ENCODE measurements around the gene GDF7. TPM values are rescaled to one million over a fixed set of nuclear protein-coding genes. Genes with fewer than 3 reads are reported as not detected.

GDF7 gene
- total RNA-seq (under 1 TPM in 3 of 5 experiments, not detected in 2; 0.03 to 0.20 (median 0.05) TPM), polyA plus RNA-seq (under 1 TPM; 0.01 to 0.17 TPM), total RNA-seq (not detected)

- Mint-ChIP-seq H3K36me3 (no peaks in the 10 kb centered on the region), H3K27me3 (peaks cover 47 to 74% (median 65%) of the 10 kb centered on the region in 5 donors), H3K9me3 (peaks cover 0 to 3% (median 0%) of the 10 kb centered on the region in 11 donors), H3K4me3 (peak within 1 kb of the TSS; percentile 78 to 91 (median 84)), H3K27ac (no peak within 1 kb of the TSS), H3K4me1 (peaks cover 6 to 32% (median 15%) of the 10 kb centered on the region in 7 donors)
- peak within 1 kb of the TSS; percentile 46 for H3K4me3 ChIP-seq (ENCODE audit: low read length)
- peaks cover 0 to 6% of the 10 kb centered on the region in 2 donors for H3K4me1 ChIP-seq (ENCODE audit: control insufficient read depth in 2 of 2, insufficient read depth in 2 of 2, low read length in 2 of 2)
- H3K9me3 ChIP-seq (ENCODE audit: control insufficient read depth in 2 of 3, low read length in 3 of 3), result no peaks in the 10 kb centered on the region
- peak; percentile 32 for ATAC-seq
- intact Hi-C loops (cut with micrococcal nuclease), result loop anchor here (2.0 to 10.0 kb wide), 3 partner anchors 16 to 648 kb away; partner anchors contain the start of genes HS1BP3 (in 1 of the 2) and LDAH (in 1 of the 2)
- H3K27ac ChIP-seq (ENCODE audit: low read depth, low read length), result no peak within 1 kb of the TSS
- DNase-seq, result peak in 2 of 9 donors; percentile 26 to 46
- ChIA-PET CTCF (interaction anchor here (0.9 kb wide), 1 partner anchor 16 kb away, joined by 3 read pairs; the partner anchor contains the start of gene HS1BP3), POLR2A (no interaction called here)
- H3K36me3 ChIP-seq (ENCODE audit: control insufficient read depth in 2 of 3, insufficient read depth in 3 of 3, low read length in 3 of 3), result no peaks in the 10 kb centered on the region
- H3K27me3 ChIP-seq (ENCODE audit: control insufficient read depth in 2 of 2, insufficient read depth in 2 of 2, low read length in 2 of 2), result peaks cover 10 to 21% of the 10 kb centered on the region in 2 donors
Observed at GRCh38 chr2:20666304-20667150, at the start of gene GDF7. GDF7 (plus strand) TSS chr2:20667144; CDS start chr2:20667240, 96 bp downstream.

GRCh38 chr2:20617892-20618467 is 49.0 kb upstream of the GDF7 start:
- Histone ChIP-seq H3K9me3 (ENCODE audit: control insufficient read depth in 2 of 3, low read length in 3 of 3) (no peaks in the 10 kb centered on the region), H3K4me1 (ENCODE audit: control insufficient read depth in 2 of 2, insufficient read depth in 2 of 2, low read length in 2 of 2) (no peaks in the 10 kb centered on the region), H3K27me3 (ENCODE audit: control insufficient read depth in 2 of 2, insufficient read depth in 2 of 2, low read length in 2 of 2) (no peaks in the 10 kb centered on the region), H3K4me3 (ENCODE audit: low read length) (no peak overlapping the region), H3K36me3 (ENCODE audit: control insufficient read depth in 2 of 3, insufficient read depth in 3 of 3, low read length in 3 of 3) (peaks cover 0 to 37% (median 4%) of the 10 kb centered on the region in 3 experiments), H3K27ac (ENCODE audit: low read depth, low read length) (no peak overlapping the region)
- H3K4me1 Mint-ChIP-seq, result no peaks in the 10 kb centered on the region
- ATAC-seq (peak; percentile 70), DNase-seq (no peak)
- ChIA-PET POLR2A (no interaction called here), CTCF (no interaction called here)
- peaks cover 0 to 30% (median 14%) of the 10 kb centered on the region in 5 donors for H3K36me3 Mint-ChIP-seq
- H3K27ac Mint-ChIP-seq, result no peak overlapping the region
- intact Hi-C loops (cut with micrococcal nuclease), result no loop called here
- H3K27me3 Mint-ChIP-seq, result no peaks in the 10 kb centered on the region
- no peak overlapping the region for H3K4me3 Mint-ChIP-seq
- no peaks in the 10 kb centered on the region for H3K9me3 Mint-ChIP-seq

GRCh38 chr2:20618468-20618885 is 48.5 kb upstream of the GDF7 start:
- H3K27ac Mint-ChIP-seq, result no peak overlapping the region
- Histone ChIP-seq H3K4me1 (ENCODE audit: control insufficient read depth in 2 of 2, insufficient read depth in 2 of 2, low read length in 2 of 2) (no peaks in the 10 kb centered on the region), H3K27ac (ENCODE audit: low read depth, low read length) (no peak overlapping the region), H3K27me3 (ENCODE audit: control insufficient read depth in 2 of 2, insufficient read depth in 2 of 2, low read length in 2 of 2) (no peaks in the 10 kb centered on the region), H3K36me3 (ENCODE audit: control insufficient read depth in 2 of 3, insufficient read depth in 3 of 3, low read length in 3 of 3) (peaks cover 0 to 42% (median 4%) of the 10 kb centered on the region in 3 experiments), H3K9me3 (ENCODE audit: control insufficient read depth in 2 of 3, low read length in 3 of 3) (no peaks in the 10 kb centered on the region), H3K4me3 (ENCODE audit: low read length) (no peak overlapping the region)
- no peaks in the 10 kb centered on the region for H3K4me1 Mint-ChIP-seq
- H3K9me3 Mint-ChIP-seq, result no peaks in the 10 kb centered on the region
- no peaks in the 10 kb centered on the region for H3K27me3 Mint-ChIP-seq
- no peak for DNase-seq
- intact Hi-C loops (cut with micrococcal nuclease), result no loop called here
- no peak overlapping the region for H3K4me3 Mint-ChIP-seq
- POLR2A ChIA-PET, result no interaction called here
- H3K36me3 Mint-ChIP-seq, result peaks cover 0 to 32% (median 14%) of the 10 kb centered on the region in 5 donors
- CTCF ChIA-PET, result no interaction called here
- ATAC-seq, result peak; percentile 26

- Histone ChIP-seq H3K27ac (ENCODE audit: low read depth, low read length) (no peak overlapping the region), H3K27me3 (ENCODE audit: control insufficient read depth in 2 of 2, insufficient read depth in 2 of 2, low read length in 2 of 2) (no peaks in the 10 kb centered on the region), H3K4me1 (ENCODE audit: control insufficient read depth in 2 of 2, insufficient read depth in 2 of 2, low read length in 2 of 2) (no peaks in the 10 kb centered on the region), H3K36me3 (ENCODE audit: control insufficient read depth in 2 of 3, insufficient read depth in 3 of 3, low read length in 3 of 3) (peaks cover 0 to 47% (median 4%) of the 10 kb centered on the region in 3 experiments), H3K9me3 (ENCODE audit: control insufficient read depth in 2 of 3, low read length in 3 of 3) (no peaks in the 10 kb centered on the region), H3K4me3 (ENCODE audit: low read length) (no peak overlapping the region)
- POLR2A ChIA-PET, result no interaction called here
- Mint-ChIP-seq H3K27me3 (no peaks in the 10 kb centered on the region), H3K4me1 (no peaks in the 10 kb centered on the region), H3K4me3 (no peak overlapping the region), H3K36me3 (peaks cover 0 to 32% (median 14%) of the 10 kb centered on the region in 5 donors), H3K9me3 (no peaks in the 10 kb centered on the region), H3K27ac (no peak overlapping the region)
- intact Hi-C loops (cut with micrococcal nuclease), result no loop called here
- DNase-seq (no peak), ATAC-seq (no peak)
- CTCF ChIA-PET, result no interaction called here
Observed at GRCh38 chr2:20618886-20619521, 47.9 kb upstream of the GDF7 start.

- Mint-ChIP-seq H3K4me3 (no peak overlapping the region), H3K4me1 (no peaks in the 10 kb centered on the region), H3K27me3 (no peaks in the 10 kb centered on the region), H3K27ac (no peak overlapping the region), H3K9me3 (no peaks in the 10 kb centered on the region), H3K36me3 (peaks cover 0 to 37% (median 14%) of the 10 kb centered on the region in 5 donors)
- ATAC-seq (no peak), DNase-seq (no peak)
- intact Hi-C loops (cut with micrococcal nuclease), result no loop called here
- Histone ChIP-seq H3K4me1 (ENCODE audit: control insufficient read depth in 2 of 2, insufficient read depth in 2 of 2, low read length in 2 of 2) (no peaks in the 10 kb centered on the region), H3K27me3 (ENCODE audit: control insufficient read depth in 2 of 2, insufficient read depth in 2 of 2, low read length in 2 of 2) (no peaks in the 10 kb centered on the region), H3K36me3 (ENCODE audit: control insufficient read depth in 2 of 3, insufficient read depth in 3 of 3, low read length in 3 of 3) (peaks cover 0 to 54% (median 4%) of the 10 kb centered on the region in 3 experiments), H3K9me3 (ENCODE audit: control insufficient read depth in 2 of 3, low read length in 3 of 3) (no peaks in the 10 kb centered on the region), H3K4me3 (ENCODE audit: low read length) (no peak overlapping the region), H3K27ac (ENCODE audit: low read depth, low read length) (no peak overlapping the region)
- ChIA-PET POLR2A (no interaction called here), CTCF (no interaction called here)
Observed at GRCh38 chr2:20619624-20620024, 47.3 kb upstream of the GDF7 start.

- H3K27me3 ChIP-seq (ENCODE audit: control insufficient read depth in 2 of 2, insufficient read depth in 2 of 2, low read length in 2 of 2), result no peaks in the 10 kb centered on the region
- no peak for ATAC-seq
- H3K9me3 Mint-ChIP-seq, result no peaks in the 10 kb centered on the region
- H3K4me3 Mint-ChIP-seq, result no peak overlapping the region
- CTCF ChIA-PET, result no interaction called here
- H3K36me3 ChIP-seq (ENCODE audit: control insufficient read depth in 2 of 3, insufficient read depth in 3 of 3, low read length in 3 of 3), result peaks cover 0 to 58% (median 4%) of the 10 kb centered on the region in 3 experiments
- H3K9me3 ChIP-seq (ENCODE audit: control insufficient read depth in 2 of 3, low read length in 3 of 3), result no peaks in the 10 kb centered on the region
- no peak overlapping the region for H3K4me3 ChIP-seq (ENCODE audit: low read length)
- H3K27ac Mint-ChIP-seq, result no peak overlapping the region
- H3K27me3 Mint-ChIP-seq, result no peaks in the 10 kb centered on the region
- no peaks in the 10 kb centered on the region for H3K4me1 ChIP-seq (ENCODE audit: control insufficient read depth in 2 of 2, insufficient read depth in 2 of 2, low read length in 2 of 2)
- no peak for DNase-seq
- POLR2A ChIA-PET, result no interaction called here
- H3K36me3 Mint-ChIP-seq, result peaks cover 0 to 37% (median 14%) of the 10 kb centered on the region in 5 donors
- no peaks in the 10 kb centered on the region for H3K4me1 Mint-ChIP-seq
- intact Hi-C loops (cut with micrococcal nuclease), result no loop called here
- H3K27ac ChIP-seq (ENCODE audit: low read depth, low read length), result no peak overlapping the region
Observed at GRCh38 chr2:20620271-20620681, 46.7 kb upstream of the GDF7 start.
